KOPT-K1 (cell line): Measurements from ENCODE around the gene PTK6.

ENCODE experiments used
- H3K27ac ChIP-seq: fragments of 200-600 bp; sonication (generic); 2 replicates; pipeline ENCODE4 v1.5.1; 2016; ENCODE audit warnings: antibody characterized with exemption, mild to moderate bottlenecking, low read depth, low read length; ENCODE audit not compliant: poor library complexity, severe bottlenecking
- H3K36me3 ChIP-seq: fragments of 200-600 bp; sonication (generic); 2 replicates; pipeline ENCODE4 v1.5.1; 2017; ENCODE audit warnings: antibody characterized with exemption, mild to moderate bottlenecking, low read length, moderate library complexity; ENCODE audit not compliant: insufficient read depth
- H3K9me3 ChIP-seq: fragments of 200-600 bp; sonication (generic); 2 replicates; pipeline ENCODE4 v1.5.1; 2017; ENCODE audit warnings: antibody characterized with exemption, low read length, mild to moderate bottlenecking; ENCODE audit not compliant: insufficient read depth, poor library complexity, severe bottlenecking

The PTK6 gene

DNA sequence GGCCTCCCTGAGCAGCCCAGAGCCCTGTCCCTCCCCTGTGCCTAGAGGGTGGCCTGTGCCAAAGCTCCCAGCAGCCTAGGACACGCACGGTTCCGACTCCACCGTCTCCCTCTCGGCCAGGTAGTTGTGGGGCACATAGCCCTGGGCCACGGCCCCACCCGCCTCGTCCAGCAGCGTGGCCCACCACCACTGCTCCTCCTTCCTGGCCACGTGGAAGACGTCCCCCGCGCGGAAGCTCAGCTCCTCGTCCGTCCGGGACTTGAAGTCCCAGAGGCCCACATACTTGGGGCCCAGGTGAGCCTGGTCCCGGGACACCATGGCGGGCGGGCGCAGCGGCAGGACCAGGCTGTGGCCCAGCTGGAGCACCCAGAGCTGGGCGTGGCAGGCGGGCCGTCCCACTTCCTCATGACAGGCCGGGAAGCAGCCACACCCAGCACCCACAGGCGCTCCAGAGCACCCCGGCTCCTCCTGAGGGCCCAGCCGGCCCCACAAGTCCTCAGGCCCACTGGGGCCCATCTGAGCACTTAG is at the start of gene PTK6:
TSS of gene PTK6 (minus strand) at position 380 of the 528 bp plus-strand sequence. CDS start at position 318, 62 bp downstream.
- no peaks in the 10 kb centered on the region for H3K36me3 ChIP-seq
- H3K27ac ChIP-seq, result peak within 1 kb of the TSS; percentile 83
- H3K9me3 ChIP-seq, result no peaks in the 10 kb centered on the region

DNA sequence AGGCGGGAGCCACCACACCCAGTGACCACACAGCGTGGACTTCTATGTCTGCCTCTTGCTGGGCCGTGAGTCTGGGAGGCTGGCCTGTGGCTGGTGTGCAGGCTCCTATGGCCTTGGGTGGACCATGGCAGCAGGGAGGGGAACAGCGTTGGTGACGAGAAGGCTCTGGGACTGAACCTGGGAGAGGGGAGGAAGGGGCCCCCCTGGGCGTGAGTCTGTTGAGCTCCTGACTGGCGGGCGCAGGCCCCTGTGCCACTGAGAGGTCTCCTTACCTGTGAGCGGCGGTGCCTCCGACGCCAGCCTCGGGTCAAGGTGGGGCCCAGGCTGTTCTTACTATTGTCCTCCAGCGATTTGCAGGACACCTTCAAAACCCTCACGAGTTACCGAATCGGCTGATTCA is 49.6 kb upstream of the PTK6 start:
- Histone ChIP-seq H3K36me3 (peaks cover 29% of the 10 kb centered on the region), H3K9me3 (no peaks in the 10 kb centered on the region), H3K27ac (no peak overlapping the region)

DNA sequence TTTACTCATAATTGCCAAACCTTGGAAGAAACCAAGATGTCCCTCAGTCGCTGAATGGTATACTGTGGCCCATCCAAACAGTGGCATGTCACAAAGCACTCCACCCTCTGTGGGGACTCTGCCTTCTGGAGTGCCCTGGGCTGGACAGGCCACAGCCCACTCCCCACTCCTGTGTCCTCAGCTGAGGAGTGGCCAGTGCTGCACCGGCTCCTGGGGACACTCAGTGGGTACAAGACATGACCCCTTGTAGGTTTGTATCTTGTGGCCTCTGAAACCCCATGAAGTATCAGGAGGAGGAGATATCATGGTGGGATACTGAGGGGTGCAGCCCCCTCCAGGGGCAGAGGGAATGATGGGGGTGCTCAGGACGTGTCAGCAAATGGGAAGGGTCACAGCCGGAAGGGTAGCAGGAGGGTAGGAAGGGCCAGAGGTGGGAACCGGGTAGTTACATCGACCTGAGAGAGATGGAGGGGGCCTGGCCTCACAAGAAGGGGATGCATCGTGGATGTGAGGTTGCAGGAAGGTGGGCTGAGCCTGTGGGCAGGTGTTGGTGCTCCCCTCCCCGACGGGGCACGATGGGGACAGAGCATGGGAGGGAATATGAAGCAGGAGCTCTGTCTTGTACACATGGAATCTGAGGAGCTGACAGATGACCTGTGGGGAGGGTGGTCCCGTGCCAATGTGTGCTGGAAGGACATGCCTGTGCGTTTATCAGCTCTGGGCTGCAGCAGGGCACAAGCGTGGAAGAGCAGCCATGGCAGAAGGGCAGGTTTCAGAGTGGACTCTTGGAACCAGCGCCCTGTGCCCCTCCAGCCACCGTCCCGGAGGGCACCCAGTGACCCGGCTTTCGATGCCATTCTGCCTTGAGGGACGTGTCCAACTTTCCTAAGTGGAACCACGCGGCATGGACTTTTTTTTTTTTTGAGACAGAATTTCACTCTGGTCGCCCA is 48.7 kb upstream of the PTK6 start:
- H3K9me3 ChIP-seq, result no peaks in the 10 kb centered on the region
- H3K36me3 ChIP-seq, result peaks cover 20% of the 10 kb centered on the region
- H3K27ac ChIP-seq, result no peak overlapping the region

DNA sequence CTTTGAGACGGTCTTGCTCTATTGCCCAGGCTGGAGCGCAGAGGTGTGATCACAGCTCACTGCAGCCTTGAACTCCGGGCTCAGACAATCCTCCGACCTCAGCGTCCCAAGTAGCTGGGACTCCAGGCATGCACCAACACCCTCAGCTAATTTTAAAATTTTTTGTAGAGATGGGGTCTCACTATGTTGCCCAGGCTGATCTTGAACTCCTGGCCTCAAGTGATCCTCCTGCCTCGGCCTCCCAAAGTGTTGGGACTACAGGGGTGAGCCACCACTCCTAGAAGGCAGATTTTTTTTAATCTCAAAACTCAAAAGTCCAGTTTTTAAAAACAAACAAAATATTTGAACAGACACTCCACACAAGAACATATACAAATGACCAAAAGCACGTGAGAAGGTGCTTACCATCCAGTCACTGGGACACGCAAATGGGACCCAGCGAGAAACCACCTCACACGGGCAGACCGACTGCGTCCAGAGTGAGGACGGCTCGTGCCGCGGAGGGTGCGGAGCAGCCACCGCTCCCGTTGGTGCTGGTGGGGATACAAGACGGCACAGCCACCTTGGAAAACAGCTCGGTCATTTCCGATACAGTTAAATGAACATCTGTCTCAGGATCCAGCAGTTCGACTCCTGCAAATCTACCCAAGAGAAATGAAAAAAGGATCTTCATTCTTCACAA is 45.3 kb upstream of the PTK6 start:
- Histone ChIP-seq H3K9me3 (no peaks in the 10 kb centered on the region), H3K27ac (no peak overlapping the region), H3K36me3 (no peaks in the 10 kb centered on the region)

DNA sequence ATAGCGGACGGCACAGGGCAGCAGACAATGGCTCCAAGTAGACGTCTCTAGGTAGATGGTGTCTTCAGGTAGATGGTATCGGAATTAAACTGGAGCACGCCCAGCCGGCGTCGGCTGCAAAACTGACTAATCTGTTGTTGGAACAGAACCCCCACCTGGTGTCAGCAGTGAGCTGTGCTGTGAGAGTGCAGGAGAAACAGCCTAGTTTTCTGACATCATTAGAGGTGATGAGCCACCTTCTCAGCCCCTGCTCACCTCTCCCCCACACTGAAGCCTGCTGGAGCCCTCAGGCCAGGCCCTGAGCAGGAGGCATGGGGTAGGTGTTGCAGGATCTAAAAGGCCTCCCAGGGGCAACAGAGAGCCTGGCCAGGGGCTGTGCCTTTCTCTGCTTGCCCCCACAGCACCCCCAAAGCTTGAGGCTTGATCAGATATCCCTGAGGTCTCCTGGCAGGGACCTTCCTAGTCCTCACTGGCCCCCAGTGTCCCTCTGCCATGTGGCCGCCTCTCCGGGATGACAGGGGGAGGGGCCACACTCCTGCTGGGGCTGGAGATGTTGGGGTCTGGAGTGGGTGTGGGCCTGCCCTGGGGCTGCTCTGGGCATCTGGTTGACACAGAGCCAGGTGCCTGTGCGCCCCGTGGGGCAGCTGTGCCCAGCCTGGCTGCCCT is 43.8 kb upstream of the PTK6 start:
- Histone ChIP-seq H3K27ac (no peak overlapping the region), H3K9me3 (no peaks in the 10 kb centered on the region), H3K36me3 (no peaks in the 10 kb centered on the region)

DNA sequence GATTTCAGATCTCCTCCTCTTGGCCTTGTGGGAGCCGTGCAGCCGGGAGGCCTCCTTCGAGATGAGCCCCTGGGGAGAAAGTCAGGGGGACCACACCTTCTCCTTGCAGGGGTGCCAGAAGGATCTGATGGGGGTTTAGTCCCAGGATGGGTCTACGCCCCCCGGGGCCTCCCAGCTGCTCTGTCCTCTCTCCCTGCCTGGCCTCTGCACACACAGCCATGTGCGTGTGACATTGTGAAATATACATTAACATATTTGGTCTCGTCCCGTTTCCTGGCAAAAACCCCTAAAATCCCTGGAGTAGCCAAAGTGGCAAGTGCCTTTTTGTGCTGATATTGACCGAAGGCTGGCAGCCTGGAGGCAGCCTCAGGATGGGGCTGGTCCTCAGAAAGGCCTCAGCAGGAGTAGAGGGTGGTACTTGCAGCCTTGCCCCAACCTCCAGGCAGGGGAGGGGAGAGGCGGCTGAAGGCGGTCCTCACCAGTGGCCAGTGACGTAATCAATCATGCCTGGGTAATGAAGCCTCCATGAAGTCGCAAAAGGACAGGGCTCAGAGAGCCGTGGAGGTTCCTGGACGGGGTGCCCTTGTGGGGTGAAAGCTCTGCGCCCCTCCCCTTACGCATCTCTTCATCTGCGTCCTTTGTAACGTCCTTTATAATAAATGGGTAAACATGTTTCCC is 42.0 kb upstream of the PTK6 start:
- Histone ChIP-seq H3K36me3 (no peaks in the 10 kb centered on the region), H3K9me3 (no peaks in the 10 kb centered on the region), H3K27ac (no peak overlapping the region)

DNA sequence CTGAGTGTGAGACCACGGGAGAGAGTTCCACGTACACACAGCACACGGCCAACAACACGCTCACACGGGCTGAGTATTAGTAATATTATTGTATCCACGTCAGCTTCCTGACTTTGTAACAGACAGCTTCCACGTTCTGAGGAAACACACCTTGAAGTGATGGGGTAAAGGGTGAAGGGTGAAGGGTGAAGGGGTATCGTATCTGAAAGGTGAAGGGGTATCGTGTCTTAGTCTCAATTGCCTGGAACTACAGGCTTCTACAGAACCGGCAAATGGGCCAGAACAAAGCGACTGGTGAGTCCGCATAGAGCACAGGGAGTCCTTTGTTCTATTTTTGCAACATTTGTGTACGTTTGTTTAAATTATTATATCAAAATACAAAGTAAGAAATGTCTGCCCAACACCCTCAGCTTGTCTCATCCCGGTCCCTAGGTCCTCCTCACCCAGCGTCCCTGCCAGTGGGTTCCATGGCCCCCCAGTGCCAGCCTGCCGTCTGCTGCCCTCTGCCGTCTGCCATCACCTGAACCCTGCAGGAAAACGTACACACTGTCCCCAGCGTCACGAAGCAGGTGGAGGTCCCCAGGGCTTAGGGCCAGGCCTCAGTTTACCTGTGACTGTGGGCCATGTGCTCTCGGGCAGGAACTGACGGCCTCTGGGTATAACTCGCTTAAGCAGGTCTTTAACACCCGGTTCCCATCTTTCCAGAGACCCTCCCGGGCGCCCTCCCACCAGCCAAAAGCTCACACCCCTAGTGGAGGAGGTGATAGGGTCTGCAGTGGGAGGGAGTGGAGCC is 41.2 kb upstream of the PTK6 start:
- no peak overlapping the region for H3K27ac ChIP-seq
- H3K36me3 ChIP-seq, result no peaks in the 10 kb centered on the region

DNA sequence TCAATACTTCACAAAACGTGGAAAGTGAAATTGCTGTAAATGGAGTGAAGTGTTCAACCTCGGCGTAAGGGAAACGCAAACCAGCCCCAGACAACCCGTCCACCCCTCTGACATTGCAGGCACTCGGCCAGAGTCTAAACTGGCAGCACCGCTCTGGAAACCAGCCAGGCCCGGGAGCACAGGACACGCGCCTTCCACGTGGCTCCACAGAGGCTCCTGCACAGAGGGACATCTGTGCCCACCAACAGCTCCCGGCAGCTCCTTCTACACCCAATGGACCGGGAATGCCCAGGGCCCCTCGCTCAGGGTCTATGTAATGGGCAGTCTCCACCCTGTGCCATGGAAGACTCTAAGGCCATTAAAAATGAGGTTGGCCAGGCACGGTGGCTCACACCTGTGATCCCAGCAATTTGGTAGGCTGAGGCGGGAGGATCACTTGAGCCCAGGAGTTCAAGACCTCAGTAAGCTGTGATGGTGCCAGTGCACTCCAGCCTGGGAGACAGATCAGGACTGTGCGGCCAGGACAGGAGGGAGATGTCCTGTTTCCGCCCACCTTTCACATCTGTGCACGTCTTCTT is 40.2 kb upstream of the PTK6 start:
- H3K9me3 ChIP-seq, result no peaks in the 10 kb centered on the region
- no peaks in the 10 kb centered on the region for H3K36me3 ChIP-seq
- H3K27ac ChIP-seq, result no peak overlapping the region

More for the DNA sequence above, 41.2 kb upstream of the PTK6 start:
- no peaks in the 10 kb centered on the region for H3K9me3 ChIP-seq

DNA sequence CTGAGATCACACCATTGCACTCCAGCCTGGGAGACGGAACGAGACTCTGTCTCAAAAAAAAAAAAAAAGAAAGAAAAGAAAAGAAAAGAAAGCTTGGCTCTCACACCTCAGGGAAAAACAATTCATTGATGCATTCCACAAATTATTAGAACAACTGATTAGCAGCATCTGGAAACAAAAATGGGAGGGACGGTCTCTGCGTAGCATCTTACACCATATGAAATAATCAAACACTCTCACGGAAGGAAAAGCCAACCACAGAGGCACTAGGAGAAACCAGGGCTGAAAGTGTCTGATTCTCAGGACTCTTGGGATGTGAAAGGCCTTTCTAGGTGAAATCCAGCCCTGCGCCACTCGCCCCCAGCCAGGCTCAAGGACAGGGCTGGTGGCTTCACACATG is 39.1 kb upstream of the PTK6 start:
- Histone ChIP-seq H3K9me3 (no peaks in the 10 kb centered on the region), H3K36me3 (no peaks in the 10 kb centered on the region), H3K27ac (no peak overlapping the region)

DNA sequence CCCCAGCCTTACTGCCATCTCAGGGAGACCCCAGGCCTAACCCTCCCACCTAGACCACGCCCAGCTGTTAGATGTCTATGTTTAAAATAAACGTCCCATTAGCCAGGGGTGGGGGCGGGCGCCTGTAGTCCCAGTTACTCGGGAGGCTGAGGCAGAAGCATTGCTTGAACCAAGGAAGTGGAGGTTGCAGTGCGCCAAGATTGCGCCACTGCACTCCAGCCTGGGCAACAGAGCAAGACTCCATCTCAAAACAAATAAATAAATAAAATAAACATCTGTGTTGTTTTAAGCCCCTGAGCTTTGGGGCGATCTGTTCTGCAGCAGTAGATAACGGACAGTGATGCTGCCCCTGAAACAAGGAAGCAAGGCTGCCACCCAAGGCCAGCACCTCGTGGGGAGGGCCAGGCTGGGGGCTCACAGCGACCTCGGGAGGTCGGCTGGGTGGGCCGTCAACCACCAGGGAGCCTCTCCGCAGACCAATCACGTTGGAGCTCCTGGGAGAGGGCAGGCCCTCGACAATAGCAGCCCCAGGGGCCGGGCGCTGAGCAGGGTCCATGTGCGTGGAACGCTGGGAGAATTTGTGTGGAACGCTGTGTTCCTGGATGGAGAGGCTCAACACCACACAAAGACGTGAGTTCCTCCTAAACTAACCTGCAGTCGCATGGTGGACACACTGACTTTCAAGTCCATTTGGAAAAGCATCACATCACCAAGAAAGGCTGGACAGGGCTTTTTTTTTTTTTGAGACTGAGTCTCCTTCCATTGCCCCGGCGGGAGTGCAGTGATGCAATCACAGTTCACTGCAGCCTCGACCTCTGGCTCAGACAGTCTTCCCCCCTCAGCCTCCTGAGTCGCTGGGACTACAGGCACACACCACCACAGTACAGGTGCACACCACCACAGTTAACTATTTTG is 37.9 kb upstream of the PTK6 start:
- H3K36me3 ChIP-seq, result no peaks in the 10 kb centered on the region
- no peaks in the 10 kb centered on the region for H3K9me3 ChIP-seq
- H3K27ac ChIP-seq, result no peak overlapping the region

DNA sequence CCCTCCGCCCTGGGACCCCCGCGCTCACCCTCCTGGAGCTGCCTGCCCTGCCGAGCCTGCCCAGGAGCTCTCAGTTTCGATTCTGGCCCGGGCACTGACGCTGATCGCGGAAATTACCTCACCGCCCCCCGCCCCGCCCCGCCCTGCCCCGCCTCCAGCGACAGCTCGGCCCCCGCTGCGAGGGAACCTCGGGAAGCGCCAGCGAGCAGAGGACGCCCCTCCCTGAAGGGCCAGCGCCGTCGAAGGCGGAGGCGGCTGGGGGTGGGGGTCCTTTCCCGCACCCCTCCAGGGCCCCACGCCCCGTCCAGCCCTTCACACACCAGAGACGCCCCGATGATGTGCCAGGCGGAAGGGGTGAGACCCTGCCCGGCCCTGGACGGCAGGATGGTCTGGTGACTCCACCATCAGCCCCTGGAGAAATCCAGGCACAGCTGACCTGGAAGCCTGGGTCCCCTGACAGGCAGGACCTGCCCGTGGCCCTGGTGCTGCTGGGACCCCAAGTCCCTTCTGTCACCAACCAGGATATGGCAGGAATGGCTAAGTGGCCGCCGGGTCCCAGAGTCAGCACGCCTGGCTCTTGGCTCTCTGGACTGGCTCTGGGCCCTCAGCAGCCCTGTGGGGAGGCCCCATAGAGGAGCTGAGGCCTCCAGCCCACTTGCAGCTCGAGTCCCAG is 37.1 kb upstream of the PTK6 start, which contains the start of gene HELZ2:
TSS of gene HELZ2 (minus strand) at position 84 of the 673 bp plus-strand sequence. CDS start 1,854 bp downstream, outside the sequence.
- peak within 1 kb of the TSS; percentile 29 for H3K27ac ChIP-seq
- no peaks in the 10 kb centered on the region for H3K9me3 ChIP-seq
- no peaks in the 10 kb centered on the region for H3K36me3 ChIP-seq

DNA sequence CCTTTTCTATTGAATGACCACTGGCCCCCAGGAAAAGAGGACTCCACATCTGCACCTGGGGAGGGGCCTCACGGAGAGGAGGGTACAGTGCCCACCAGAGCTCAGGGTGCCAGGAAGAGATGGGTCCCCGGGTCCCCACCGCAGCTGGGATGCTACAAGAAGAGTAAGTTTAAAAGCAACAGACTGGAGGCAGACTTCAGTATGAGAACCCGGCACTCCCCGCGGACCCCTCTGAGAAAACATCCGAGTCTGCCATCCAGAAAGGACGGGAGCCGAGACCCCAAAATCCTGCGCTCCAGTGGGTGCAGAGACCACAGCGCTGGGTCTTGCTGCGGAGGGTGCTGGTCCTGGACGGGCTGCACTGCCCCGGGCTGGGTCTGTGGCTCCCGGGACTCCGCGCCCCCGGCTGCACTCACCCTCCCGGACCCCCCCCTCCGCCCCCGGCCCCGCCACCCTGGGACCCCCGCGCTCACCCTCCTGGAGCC is 36.5 kb upstream of the PTK6 start:
- H3K27ac ChIP-seq, result peak overlapping the region; percentile 29

More for the DNA sequence above, 36.5 kb upstream of the PTK6 start:
- no peaks in the 10 kb centered on the region for H3K9me3 ChIP-seq
- H3K36me3 ChIP-seq, result no peaks in the 10 kb centered on the region
